Measurements from ENCODE around the gene AMMECR1. TPM values are rescaled to one million over a fixed set of nuclear protein-coding genes. Genes with fewer than 3 reads are reported as not detected.

Gene AMMECR1
- total and polyA plus RNA-seq, 2 of the 8 experiments (the other 6 are each of a cell fraction or from before 2014, with no cell fraction given), result 10.2 to 21.2 TPM

GRCh38 chrX:110162867-110163266, 155.0 kb downstream of the AMMECR1 start (continued):
- TF ChIP-seq RNF2 (IDR thresholded peaks at IDR 0.05; ENCODE audit: borderline replicate concordance, low read depth, low read length, missing control alignments, poor library complexity, severe bottlenecking) (no peak), SP4 (IDR thresholded peaks at IDR 0.05; ENCODE audit: low read length) (no peak), PHF8 (conservative IDR thresholded peaks at IDR 0.05; ENCODE audit: low read depth, low read length) (no peak)
